ENCODE data around the gene HIRIP3. TPM values are rescaled to one million over a fixed set of nuclear protein-coding genes. Genes with fewer than 3 reads are reported as not detected.

Gene HIRIP3
- total RNA-seq, 6 experiments from 2014 or later = 5.2 to 12.9 (median 9.0) TPM

DNA sequence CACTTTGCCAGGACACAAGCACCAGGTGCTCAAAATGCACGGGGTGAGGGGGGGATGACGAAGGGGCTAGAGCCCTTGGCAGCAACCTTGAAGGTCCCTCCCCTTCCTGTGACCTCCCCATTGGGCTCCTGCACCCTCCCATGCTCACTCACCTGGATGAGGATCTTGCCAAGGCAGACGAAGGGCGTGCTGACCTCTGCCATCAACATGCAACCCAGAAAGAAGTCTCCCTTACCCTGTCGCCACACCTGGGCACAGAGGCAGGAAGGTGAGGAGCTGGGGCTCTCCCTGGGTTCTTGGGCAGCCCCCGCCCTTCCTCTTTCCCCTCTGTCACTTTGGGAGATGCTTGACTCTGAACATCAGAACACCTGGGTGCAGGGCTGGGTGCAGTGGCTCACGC lies 30.2 kb upstream of the HIRIP3 start:
- ATAC-seq (no peak), DNase-seq (no peak)
- H3K27ac ChIP-seq = no peak overlapping the region
- no peak overlapping the region for H3K4me3 ChIP-seq
- H3K4me1 ChIP-seq = peaks cover 0 to 9% (median 0%) of the 10 kb centered on the region in 4 donors
- H3K36me3 ChIP-seq = no peaks in the 10 kb centered on the region
- no peaks in the 10 kb centered on the region for H3K27me3 ChIP-seq
- H3K9me3 ChIP-seq = no peaks in the 10 kb centered on the region
- no peak for TF ChIP-seq CTCF (IDR thresholded peaks at IDR 0.05)
- no peak for TF ChIP-seq POLR2A (IDR thresholded peaks at IDR 0.05)
- 39% methylated on average over 2 of the region's 7 CpGs for WGBS (ENCODE audit: insufficient coverage, low coverage, low lambda C conversion rate, missing lambda C conversion rate)
- intact Hi-C loops (cut with DNase I) = loop anchor here in 1 of 2 donors (10.0 kb wide), 2 partner anchors 151 to 331 kb away; no protein-coding TSS in a partner anchor

GRCh38 chr16:30025156-30025555 lies 29.7 kb upstream of the HIRIP3 start:
- no peak for DNase-seq
- H3K9me3 ChIP-seq = no peaks in the 10 kb centered on the region
- H3K36me3 ChIP-seq = no peaks in the 10 kb centered on the region
- H3K4me3 ChIP-seq = no peak overlapping the region
- no peaks in the 10 kb centered on the region for H3K27me3 ChIP-seq
- no peak for ATAC-seq
- H3K4me1 ChIP-seq = peaks cover 0 to 9% (median 0%) of the 10 kb centered on the region in 4 donors
- WGBS (ENCODE audit: insufficient coverage, low coverage, low lambda C conversion rate, missing lambda C conversion rate) = no CpG with 5 or more reads among the region's 20 CpGs
- H3K27ac ChIP-seq = no peak overlapping the region
- TF ChIP-seq CTCF (IDR thresholded peaks at IDR 0.05) (no peak), POLR2A (IDR thresholded peaks at IDR 0.05) (no peak)
- intact Hi-C loops (cut with DNase I) = loop anchor here in 1 of 2 donors (10.0 kb wide), 2 partner anchors 150 to 330 kb away; no protein-coding TSS in a partner anchor

GRCh38 chr16:30024451-30024850 lies 29.0 kb upstream of the HIRIP3 start:
- peaks cover 0 to 9% (median 0%) of the 10 kb centered on the region in 4 donors for H3K4me1 ChIP-seq
- H3K27me3 ChIP-seq = no peaks in the 10 kb centered on the region

GRCh38 chr16:30023586-30023985 lies 28.2 kb upstream of the HIRIP3 start:
- TF ChIP-seq POLR2A (IDR thresholded peaks at IDR 0.05) = no peak
- no peak for TF ChIP-seq CTCF (IDR thresholded peaks at IDR 0.05)
- Histone ChIP-seq H3K4me3 (no peak overlapping the region), H3K4me1 (peaks cover 0 to 9% (median 0%) of the 10 kb centered on the region in 4 donors), H3K27ac (no peak overlapping the region), H3K36me3 (no peaks in the 10 kb centered on the region), H3K9me3 (no peaks in the 10 kb centered on the region), H3K27me3 (no peaks in the 10 kb centered on the region)
- intact Hi-C loops (cut with DNase I) = loop anchor here in 1 of 2 donors (10.0 kb wide), 2 partner anchors 149 to 329 kb away; no protein-coding TSS in a partner anchor
- WGBS (ENCODE audit: insufficient coverage, low coverage, low lambda C conversion rate, missing lambda C conversion rate) = no CpG with 5 or more reads among the region's 11 CpGs
- no peak for ATAC-seq
- no peak for DNase-seq

More at GRCh38 chr16:30024451-30024850, 29.0 kb upstream of the HIRIP3 start:
- TF ChIP-seq POLR2A (IDR thresholded peaks at IDR 0.05) = no peak
- TF ChIP-seq CTCF (IDR thresholded peaks at IDR 0.05) = no peak
- intact Hi-C loops (cut with DNase I) = loop anchor here in 1 of 2 donors (10.0 kb wide), 2 partner anchors 150 to 330 kb away; no protein-coding TSS in a partner anchor
- DNase-seq = no peak
- WGBS (ENCODE audit: insufficient coverage, low coverage, low lambda C conversion rate, missing lambda C conversion rate) = 40% methylated on average over 2 of the region's 16 CpGs
- no peak overlapping the region for H3K27ac ChIP-seq
- no peaks in the 10 kb centered on the region for H3K9me3 ChIP-seq
- ATAC-seq = no peak
- no peaks in the 10 kb centered on the region for H3K36me3 ChIP-seq
- no peak overlapping the region for H3K4me3 ChIP-seq

Measured in right lobe of liver (tissue), 6 donors.